NCI-H69 (cell line): ENCODE measurements around the gene C3orf18.

Source experiments
- DNase-seq: peaks from one replicate; lab custom pipeline; 2025; lab: John Stamatoyannopoulos, UW

Gene C3orf18

DNA sequence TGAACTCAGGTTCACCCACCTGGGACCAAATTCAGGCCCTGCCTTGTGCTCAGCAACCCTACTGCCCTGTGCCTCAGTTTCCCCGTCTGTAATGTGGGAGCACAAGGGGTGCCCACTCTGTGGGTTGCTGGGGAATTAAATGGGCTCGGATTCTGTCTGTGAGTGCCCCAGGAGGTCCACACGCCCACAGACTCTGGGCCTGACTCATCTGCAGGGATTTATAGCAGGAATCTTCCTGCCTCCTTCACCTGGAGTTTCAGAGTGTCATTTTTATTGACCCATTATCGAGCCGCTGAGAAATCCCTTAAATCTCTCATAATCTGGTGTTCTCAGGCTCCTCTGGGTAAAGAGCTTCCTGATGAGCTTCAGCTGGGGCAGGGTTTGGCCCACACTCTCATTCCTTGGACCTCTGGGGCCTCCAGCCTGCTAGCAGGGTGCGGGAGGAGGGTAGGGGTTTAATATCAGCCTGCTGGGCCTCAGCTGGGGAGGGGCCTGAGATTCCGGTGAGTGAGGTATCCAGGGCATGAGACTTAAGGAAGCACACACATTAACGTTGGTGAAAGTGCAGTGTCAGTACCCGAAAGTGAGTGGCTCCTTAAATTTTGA is 16.4 kb downstream of the C3orf18 start:
- no peak for DNase-seq

DNA sequence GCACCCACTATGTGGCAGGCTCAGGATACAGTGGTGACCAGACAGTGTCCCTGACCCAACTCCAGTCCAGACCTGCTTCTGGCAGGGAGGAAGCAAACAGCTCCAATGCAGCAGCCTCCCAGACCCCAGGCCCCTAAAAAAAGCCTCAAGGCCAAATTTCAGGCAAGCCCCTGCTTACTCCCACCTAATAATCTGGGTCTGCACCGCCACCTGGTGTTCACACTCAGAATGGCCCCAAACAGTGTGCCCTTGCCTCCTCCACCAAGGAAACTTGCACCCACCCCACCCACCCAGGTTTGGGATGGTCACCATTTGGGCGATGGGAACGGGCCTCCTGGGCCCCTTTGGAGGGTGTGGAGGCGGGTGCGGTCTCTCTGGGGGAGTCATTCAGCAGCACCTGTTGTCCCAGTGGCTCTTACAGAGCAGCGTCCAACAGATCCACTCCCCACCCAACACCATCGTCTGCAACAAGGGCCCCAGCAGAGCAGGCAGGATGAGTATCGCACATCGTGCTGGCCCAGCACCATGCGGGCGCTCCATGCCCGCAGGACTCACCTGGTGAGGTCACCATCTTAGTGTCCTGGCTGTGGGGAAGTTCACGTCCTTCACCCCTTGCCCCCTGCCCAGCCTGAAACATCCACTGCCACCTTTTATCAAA is 17.3 kb downstream of the C3orf18 start:
- DNase-seq, result peak; percentile 61

DNA sequence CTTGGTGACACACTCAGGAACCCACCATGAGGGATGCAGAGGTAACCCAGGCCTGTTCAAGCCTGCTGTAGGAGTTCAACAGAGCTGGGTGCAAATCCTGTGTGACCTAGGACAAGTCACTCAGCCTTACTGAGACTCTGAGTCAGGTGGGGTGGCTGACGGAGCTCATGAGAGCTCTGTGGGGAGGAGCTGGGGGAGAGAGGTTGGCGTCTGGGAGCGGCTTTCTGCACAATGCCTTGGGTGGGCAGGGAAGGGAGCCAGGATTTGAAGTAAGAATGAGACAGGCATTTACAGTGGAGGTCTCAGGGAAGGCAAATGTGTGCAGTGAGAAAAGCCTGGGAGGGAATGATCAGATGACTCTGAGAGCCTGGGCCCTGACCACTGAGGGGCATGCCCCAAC is 18.3 kb downstream of the C3orf18 start:
- DNase-seq, result no peak

DNA sequence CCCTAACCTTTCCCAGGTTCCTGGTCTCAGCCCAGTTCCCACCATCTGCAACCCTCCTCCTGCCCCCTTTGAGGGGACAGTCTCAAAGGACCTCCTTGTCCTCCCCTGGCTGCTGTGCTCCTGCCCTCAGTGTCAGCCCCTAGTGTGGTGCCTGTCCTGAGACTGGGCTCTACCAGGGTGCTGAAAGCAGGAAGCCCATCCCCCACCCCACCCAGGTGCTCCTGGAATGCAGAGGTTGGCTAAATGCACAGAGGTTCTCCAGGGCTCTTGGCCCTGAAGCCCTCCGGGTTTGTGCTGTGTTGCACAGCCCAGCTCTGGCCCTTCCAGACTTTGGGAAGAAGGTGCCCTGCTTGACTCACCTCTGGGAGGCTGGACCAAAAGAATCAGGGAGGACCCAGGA is 21.8 kb downstream of the C3orf18 start:
- no peak for DNase-seq

DNA sequence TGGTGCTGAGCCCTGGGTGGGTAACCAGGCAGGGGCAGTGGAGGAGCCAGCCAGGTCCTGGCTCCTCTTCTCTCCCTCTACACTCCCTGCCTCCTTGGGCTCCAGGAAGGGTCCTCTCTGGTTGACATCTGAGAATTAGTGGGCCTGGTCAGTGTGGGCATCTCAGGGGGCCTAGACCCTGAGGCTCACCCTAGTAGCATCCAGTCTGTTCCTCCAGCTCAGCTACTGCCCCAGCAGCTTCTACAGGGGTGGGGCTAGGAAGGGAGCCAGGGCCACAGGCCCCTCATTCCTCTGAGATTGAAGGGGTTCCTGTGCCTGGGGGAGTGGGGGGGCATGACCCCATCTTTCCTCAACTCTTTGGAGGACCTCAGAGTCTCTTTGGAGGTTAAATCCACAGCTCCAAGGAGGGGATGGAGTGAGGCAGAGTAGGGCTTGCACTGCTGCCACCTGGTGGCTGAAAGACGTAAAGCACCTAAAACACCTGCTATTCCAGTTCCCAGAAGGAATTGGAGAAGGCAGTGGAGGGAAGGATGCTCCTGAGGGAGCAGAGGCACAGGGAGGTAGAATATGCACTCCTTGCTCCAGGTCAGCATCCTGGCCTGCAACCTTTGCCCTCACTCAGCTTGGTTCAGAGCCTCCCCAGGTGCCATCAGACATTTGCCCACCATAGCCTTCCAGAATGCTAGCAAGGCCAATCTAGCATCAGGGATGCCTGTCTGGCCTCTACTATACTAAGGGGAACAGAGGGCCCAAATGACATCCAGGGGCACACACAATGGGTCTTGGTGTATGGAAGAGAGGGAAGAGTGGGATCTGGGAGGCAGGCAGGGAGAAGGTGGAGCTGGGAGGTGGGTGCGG is 25.1 kb downstream of the C3orf18 start:
- peak; percentile 58 for DNase-seq

DNA sequence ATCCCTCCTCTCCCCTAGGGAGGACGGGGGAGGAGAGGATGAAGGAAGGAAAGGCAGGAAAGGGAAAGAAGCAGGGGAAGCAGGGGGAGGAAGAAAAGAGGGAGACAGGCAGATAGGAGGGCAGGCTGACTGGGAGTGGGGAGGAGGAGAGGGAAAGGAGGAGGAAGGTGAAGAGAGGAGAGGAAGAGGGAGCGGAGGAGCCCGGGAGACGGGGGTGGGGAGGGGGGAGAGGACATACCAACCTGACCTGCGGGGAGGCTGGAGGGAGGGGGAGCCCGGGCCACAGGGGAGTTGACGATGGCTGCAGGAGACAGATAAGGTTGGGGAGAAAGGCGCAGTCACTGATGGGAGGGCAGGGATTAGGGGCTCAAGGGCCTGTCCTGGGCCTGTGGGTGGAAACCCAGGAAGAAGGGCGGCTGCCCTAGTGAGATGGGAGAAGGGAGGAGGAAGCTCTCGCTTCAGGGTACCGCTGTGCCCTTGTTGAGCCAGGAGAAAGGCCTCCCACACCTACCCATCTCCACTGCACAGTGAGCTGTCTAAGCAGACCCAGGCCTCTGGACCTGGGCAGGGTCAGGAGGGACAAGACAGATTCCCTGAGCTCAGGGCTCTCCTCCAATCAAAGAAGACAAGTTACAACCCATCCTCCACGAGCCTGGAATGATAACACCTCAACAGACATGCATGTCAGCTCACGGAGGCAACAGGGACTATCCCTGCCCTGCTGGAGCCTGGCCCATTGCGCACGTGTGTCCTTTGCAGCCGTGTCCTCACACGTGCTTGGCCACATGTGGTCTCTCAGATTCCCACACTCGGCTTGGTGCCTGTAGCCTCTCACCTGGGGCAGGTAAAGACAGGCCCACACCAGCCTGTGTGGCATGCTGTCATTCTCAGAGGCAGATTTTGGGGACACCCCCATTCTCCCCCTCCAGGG is 27.9 kb downstream of the C3orf18 start:
- no peak for DNase-seq

DNA sequence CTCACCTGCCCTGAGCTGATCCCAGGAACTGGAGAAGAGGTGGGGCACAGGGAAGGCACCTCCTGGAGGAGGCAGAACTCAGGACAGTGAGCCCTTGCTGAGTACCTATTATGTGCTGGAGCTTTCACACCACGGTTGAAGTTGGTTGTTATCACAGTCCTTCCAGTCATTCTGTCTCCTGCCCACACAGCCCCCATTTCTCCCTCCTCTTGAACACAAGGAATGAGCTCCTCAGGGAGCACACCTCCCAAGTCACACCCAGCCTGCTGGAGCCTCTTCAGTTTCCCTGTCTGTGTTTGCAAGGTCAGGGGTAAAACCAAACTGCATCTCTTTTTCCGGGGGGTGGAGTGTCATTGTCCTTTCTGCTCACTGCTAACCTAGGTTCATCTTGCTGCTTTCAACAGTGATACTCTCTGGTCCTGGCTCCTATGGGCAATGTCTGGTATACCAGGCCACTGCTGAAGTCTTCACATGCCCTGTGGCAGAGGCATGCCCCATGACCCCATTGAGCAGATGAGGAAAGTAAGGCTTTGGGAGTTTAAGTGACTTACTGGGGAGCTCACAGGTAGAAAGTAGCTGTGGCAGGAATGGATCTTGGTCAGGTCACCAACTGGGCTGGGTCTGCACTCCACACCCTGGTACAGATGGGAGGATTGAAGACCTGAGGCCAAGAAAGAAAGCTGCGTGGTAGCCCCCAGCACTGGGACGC is 30.0 kb downstream of the C3orf18 start:
- no peak for DNase-seq

DNA sequence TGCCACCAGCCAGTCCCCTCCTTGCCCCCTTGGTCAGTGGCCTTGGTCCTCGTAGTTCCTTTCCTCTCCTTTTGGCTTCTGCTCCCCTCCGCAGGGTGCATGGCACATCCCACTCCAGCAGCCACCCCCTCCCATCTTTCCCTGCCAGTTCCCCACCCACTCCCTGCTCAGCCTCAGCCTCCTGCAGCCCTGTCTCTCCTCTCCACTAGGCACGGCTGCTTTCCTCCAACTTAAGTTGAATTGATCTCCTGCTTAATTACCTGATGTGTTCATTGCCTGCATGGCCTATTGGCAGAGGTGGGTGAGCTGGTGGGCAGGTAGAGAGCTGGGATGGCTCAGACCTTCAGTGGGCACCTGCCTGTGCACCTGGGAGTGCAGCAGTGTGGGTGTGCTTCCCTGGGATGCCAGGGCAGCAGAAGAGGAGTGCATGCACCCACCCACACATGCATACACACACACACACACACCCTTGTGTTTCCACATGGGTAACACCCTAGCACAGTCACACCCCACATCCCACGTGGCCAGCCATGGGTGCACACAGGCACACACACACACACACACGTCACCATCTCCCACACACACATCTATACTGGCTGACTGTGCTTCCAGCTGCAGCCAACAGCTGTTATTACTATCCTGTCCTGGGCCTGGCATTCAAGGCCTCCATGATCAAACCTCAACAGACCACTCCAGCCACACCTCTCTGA is 30.9 kb downstream of the C3orf18 start:
- DNase-seq, result no peak

DNA sequence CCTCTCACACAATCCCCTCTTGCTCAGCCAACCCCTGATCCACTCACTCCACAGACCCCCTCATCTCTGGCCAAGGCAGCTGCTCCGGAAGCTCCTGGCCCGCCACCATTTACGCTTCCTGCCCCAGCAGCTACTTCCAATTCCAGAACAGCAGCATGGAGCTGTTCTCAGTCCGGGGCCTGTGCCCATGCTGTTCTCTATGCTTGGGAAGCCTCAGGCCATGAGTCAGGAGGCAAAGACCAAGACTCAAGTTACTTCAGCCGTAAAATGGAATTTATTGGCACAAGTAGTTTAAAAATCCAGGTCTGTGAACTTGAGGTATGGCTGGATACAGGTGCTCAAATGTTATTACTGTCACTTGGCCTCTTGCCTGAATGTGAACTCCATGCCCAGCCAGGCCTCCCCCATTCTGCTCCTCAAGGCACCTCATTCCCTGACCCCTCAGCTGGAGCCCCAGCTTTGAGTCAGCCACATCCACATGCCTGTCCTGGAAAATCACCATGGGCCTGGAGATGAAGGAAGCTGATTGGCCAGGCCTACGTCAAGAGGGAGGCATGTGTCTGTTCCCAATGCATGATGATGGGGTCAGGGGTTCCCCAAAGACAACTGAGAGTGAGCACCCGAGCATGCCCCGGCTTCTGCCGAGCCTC is 32.7 kb downstream of the C3orf18 start:
- DNase-seq, result no peak

DNA sequence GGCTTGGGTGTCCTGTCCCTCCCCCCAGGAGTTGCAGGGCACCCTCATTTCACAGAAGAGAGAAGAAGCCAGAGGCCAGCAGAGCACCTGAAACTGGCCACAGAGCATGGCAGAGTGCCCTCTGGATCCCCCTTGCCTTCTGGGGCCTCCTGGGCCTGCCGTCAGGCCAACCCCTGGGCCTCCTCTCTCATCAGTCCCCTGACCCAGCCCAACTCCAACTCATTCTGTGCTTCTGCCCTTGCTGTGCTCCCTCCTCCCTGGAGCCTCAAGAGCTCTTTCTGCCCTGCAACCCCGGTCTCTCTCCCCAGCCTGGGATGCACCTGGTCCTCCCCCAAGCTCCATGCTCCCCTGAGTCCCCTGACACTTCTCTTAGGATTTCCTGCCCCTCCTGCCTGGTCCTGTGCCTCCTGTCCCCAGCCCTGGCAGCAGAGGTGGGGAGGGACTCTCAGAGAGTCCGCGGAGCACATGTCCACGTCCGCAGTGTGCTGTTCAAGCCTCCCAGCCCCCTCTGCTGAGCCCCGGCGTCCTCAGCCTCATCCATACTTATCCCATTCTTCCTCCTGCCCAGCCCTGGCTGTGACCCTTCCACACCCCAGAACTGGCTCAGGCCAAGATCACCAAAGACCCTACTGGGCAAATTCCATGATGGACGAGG is 33.6 kb downstream of the C3orf18 start:
- DNase-seq, result no peak

DNA sequence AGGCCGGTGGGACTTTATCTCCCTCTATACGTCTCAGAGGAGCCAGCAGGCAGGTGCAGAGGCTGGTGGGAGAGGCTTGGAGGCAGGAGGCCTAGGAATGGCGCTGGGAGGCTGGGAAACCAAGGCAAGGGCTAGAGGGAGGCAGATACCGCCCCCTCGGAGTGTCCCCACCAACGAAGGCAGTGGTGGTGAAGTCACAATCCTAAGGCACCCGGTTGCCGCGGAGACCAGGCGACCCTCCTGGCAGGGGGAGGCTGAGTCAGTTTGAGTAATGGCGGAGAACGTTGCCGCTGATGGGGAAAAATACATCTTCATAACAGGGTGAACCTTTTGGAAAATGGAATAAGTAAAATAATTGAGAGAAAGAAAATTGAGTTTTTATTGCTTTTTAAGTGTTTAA is 34.2 kb downstream of the C3orf18 start:
- DNase-seq, result no peak

DNA sequence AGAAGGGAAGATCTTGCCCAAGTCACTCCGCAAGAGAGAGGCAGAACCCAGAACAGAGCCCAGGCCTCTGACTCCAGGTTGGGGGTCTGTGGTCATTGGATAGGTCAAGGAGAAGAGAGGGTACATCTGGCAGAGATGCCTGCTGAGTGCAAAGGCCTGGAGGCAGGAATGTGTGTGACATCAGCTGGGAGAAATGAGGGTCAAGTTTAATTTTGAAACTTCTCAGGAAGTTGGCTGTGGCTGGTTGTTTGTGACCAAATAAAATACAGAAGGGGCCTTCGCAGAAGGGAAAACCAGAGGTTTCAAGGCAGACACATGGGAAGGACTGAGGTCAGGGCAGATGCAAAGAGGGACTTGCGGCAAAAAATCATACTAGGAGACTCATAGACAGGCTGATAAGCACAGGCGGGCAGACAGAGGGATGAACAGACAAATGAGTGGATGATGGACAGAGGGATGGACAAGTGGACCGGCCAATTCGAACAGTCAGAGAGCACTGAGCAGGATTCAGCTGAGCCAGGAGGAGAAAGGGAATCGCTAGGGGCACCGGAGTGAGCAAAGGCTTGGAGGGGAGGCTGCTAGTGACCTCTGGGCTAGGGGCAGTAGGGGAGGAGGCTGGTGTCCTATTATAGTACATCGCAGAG is 35.4 kb downstream of the C3orf18 start:
- DNase-seq, result no peak

DNA sequence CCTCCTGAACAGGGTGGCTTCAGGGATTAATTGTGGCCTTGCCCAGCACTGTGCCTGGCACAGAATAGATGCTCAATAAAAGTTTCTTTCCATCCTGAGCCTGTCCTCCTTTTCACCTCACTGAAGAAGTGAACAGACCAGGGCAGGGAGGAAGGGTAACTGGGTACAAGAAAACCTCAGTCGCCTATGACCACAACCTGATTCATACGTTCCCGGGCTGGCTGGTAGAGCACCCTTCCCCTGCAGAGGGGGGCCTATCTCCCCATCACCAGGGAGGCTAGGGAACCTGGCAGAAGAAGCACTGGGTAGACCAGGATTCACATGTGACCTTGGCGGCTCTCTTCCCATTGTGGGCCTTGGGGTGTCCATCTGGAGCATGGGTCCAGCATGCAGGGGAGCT is 36.3 kb downstream of the C3orf18 start:
- no peak for DNase-seq

DNA sequence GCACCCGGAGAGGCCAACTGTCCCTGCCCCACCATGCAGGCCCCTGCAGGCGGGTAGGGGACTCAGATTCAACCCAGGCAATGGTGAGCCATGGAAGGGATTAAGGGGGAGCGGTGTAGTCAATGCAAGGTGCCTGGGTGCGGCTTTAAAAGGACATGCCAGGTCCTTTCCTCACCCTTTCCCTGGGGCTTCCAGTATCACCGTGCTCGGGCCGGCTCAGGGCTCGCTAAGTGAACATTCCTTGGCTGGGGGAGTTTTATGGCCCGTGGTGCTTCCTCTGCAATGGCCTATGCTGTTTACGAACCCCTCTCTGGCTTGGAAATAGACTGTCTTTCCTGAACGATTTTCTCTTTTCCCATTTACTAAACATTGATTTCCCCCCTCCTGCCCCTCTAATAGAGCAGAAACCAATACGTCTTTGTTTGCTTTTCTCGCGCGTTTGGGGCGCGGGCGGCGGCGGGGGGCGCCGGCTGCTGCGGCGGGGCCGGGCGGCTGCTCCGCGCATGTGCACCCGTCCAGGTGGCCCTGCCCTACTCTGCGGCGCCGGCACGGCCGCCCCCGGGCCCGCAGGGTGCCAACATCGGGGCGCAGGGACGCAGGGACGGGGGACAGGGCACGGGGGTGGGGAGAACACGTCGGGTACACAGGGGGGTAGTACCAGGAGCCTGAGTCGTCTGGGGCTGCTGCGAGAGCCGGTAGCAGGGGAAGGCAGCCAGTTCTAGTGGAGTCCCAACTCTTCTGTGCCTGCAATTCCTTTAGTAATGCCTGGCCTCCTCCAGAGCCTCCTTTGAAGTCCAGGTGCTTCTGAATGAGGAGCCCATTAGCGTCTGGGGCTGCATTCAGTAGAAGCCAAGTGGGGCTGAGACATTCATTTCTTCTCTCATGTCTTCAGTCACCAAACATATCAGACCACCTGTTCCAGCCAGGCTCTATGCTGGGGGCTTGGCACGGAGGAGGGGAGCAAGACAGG is 37.3 kb downstream of the C3orf18 start:
- DNase-seq, result peak; percentile 45

DNA sequence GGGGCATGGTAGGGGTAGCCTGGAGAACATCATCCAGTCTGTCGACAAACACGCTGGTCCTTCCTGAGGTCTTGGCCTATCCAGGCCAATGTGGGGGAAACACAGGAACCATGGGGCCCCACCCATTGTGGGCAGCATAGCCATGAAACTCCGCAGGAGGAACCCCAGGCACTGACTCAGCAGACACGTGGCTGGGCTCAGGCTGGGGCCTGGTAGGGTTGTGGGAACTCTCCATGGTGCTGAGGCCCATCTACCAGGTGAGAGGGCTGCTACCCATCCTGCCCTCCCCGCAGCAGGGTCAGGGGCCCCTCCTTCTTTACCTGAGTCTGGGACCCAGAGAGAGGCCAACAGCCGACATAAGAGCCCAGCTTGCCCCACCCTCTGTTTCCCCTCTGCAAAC is 41.6 kb downstream of the C3orf18 start:
- DNase-seq, result peak; percentile 48

DNA sequence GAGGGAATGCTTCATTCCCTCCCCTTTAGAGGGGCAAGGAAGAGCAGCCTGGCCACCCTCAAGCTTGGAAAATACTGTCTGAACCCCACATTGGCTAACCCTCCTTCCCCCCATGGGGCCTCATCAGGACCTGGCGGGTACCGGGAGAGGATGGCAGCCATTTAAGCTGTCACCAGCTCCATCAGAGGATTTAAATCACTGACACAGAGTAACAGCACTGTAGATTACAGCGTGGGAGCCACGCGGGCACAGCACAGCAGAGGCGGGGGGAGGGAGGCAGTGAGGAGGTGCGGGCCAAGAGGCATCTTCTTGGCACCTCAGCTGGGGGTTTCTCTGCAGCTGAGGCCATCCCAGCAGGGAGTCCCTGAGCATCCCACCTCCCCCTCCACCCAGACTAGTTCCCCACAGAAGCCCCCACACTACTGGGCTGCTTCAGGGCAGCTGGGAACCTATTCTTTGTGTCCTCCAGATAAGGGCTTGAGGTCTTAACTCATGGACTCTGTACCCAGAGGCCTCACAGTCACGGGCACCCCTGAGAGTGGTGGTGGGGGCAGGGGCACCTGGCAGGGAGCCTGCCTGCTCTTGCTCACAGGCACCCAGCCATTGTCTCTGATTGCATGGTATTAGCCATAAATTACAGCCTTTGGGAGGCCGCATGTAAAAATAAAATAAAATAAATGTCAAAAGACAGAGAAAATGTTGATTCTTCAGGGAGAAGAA is 42.2 kb downstream of the C3orf18 start:
- peak; percentile 64 for DNase-seq

DNA sequence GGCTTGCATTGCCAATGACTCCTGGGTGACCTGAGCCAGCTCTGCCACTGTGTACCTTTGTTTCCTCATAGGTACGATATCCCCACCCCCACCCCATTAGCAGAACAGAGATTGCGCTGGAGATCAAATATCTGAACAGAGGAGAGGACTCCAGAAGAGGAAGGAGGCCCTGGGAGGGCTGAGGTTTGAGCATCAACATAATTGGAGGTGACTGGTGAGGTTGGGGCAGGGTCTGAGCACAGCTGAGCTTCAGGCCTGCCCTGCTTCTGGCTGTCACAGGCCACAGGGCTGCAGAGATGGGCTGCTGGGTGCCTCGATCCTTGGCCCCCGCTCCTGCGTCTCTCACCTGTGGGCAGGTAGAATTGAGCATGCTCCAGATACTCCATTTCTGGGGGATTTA is 42.8 kb downstream of the C3orf18 start:
- DNase-seq, result peak; percentile 25
